IPS DF 4.7 (cell line): ENCODE data around the gene PTGES2.
"Not testable (repeated sequence)": the region's sequence is repeated elsewhere in the genome, so short reads cannot be mapped to it uniquely, and the experiment has no call there.

ENCODE experiments used
- DNase-seq: peaks from one replicate; pipeline ENCODE4 v3.0.0-alpha.2; 2013; ENCODE audit warnings: low spot score; ENCODE audit errors: extremely low read depth

The PTGES2 gene

DNA sequence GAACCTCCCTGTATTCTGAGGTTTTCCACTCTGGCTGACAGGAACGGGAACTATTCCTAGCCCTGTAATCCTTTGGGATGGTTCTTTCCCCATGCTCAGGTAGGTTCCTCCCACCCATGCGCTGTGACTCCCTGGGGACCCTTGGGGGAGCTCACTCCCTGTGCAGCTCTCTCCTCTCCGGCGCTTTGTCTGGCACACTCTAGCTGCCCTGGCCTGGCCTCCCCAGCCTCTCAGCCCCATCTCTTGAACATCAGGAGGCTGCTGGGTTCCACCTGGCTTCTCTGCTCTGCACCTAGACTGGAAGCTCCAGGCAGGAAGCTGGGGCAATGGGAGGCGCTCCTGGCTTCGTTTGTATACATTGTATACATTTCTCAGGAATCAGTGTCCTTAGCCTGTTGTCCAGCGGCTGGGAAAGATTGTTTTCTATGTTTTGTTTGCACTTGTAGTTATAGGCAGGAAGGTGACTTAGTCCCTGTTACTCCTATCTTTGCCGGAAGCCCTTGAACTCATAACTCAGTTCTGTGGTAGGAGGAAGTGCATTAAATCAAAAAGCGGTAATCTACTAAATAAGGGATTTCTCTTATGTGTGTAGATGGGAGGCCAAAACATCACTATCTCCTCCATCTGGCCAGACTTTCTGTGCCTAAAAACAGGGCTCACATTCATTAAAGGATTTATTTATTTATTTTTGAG, 39.1 kb downstream of the PTGES2 start:
- DNase-seq = no peak

DNA sequence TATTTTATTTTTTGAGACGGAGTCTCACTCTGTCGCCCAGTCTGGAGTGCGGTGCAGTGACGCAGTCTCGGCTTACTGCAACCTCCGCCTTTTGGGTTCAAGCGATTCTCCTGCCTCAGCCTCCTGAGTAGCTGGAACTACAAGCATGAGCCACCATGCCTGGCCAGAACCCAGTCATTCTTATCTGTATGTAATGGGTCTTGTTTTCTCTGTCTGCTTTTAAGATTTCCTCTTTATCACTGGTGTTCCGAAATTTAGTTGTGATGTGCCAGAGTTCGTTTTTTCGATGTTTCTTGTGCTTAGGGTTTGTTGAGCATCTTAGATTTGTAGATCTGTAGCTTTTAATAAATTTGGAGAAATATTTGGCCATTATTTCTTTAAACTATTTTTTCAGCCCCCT, 40.3 kb downstream of the PTGES2 start:
- no peak for DNase-seq

DNA sequence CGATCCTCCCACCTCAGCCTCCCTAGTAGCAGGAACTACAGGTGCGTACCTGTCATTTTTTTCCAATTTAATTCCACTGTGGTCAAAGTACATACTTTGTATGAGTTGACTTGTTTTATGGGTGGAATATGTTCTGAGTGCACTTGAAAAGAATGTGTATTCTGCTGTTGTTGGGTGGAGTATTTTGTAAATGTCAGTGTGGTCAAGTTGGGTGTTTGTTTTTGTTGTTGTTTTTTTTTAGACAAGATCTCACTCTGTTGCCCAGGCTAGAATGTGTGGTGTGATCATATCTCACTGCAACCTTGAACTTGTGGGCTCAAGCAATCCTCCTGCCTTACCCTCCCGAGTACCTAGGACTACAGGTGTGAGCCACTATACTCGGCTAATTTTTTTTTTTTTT, 41.6 kb downstream of the PTGES2 start:
- DNase-seq = no peak

DNA sequence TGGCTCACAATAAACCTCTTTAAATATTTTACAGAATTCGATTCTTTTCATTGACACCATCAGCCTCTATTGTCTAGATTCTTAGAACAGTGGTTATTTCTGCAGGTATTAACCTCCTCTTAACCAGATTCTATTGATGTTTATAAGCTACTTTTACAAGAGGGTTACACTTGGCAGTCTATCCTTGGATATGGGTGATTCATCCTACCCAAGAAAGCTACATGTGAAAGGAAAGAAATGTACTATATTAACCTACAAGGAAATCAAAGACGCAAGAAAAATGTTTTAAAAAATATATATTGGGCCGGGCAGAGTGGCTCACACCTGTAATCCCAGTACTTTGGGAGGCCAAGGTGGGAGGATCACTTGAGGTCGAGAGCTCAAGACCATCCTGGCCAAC, 42.8 kb downstream of the PTGES2 start:
- DNase-seq = no peak

DNA sequence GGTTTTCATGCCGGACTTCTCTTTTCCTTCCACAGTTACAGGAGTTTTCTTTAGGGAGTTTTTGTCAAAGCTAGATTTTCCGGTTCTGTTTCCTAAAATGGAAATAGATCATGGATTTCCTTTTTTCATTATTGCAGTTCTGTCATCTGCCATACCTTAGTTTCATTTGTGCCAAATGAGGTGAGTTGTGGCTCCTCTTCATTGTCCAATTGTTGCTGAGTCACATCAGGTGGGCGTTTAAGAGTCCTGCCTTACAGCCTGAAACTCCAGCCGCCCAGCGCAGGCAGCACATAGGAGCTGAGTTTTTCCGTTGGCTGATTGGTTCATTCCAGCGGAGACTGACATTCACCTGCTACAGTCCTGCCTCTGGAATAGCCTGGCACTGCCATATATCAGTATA, 45.4 kb downstream of the PTGES2 start:
- no peak for DNase-seq

DNA sequence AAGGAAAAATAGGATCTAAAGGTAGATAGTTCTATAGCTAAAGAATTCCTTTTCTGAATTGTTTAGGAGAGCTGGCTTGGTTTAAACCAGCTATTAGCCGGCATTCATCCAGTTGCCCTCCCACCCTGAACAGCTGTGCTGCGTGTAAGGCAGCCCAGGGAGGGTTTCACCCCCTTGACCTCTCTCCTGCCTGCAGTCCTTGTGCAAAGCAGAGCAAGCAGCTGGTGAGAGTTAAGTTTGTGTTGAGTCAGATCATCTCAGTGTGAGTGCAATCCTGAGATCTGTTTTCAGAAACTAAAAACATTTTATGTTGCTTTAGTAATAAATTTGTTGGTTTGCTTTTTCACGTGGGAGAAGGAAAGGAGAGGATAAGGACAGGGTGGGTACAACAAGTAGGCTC, 46.5 kb downstream of the PTGES2 start:
- DNase-seq = no peak

DNA sequence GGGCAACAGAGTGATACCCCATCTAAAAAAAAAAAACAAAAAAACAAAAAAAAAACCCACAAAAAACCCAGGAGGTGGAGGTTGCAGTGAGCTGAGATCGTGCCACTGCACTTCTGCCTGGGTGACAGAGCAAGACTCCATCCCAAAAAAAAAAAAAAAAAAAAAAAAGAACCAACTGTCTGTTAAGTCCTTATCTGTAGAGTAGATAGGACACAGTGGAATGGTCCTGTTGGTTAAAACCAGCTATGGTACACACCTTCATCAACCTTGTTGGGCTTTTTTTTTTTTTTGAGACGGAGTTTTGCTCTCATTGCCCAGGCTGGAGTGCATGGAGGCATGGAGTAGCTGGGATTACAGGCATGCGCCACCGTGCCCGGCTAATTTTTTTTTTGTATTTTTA, 47.3 kb downstream of the PTGES2 start:
- no peak for DNase-seq

DNA sequence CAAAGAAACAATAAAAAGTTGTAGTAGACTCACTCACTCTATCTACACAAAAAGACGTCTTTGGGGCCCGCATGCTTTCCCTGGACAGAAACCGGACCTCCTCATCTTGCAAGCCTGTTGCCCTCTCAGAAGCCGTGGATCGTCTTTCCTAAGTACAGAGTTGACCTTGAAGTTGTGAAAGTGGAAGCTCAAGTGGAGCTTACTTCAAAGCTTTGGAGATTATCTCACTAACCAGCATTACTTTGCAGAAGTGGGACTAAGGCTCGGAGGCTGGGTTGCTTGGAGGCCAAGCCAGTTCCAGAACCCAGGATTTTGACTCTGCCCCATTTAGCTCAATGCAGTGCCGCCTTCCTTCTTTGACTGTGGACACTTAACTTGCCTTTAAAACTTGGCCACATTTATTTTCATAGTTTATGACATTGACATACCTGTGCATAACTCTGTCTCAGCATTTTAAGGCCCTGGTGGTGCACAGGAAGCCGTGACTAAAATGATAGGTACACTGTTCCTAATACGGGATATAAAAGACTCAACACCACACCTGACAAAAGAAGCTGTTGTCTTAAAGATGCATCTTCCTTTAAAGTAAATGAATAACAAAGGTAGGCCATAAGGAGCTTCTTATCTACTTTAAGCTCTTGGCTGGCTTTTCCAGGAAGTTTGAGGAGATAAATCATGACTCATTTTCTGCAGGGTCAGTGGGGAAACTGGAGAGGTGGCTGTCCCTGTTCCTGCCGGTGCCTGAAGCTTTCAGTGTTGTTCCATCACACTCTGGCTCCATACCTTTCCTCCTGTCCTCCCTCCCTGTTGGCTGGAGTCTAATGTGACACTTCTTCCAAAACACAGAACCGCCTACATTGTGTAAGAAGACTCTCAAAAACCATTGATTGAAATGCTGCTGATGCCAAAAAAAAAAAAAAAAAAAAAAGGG, 48.8 kb downstream of the PTGES2 start:
- DNase-seq = no peak

DNA sequence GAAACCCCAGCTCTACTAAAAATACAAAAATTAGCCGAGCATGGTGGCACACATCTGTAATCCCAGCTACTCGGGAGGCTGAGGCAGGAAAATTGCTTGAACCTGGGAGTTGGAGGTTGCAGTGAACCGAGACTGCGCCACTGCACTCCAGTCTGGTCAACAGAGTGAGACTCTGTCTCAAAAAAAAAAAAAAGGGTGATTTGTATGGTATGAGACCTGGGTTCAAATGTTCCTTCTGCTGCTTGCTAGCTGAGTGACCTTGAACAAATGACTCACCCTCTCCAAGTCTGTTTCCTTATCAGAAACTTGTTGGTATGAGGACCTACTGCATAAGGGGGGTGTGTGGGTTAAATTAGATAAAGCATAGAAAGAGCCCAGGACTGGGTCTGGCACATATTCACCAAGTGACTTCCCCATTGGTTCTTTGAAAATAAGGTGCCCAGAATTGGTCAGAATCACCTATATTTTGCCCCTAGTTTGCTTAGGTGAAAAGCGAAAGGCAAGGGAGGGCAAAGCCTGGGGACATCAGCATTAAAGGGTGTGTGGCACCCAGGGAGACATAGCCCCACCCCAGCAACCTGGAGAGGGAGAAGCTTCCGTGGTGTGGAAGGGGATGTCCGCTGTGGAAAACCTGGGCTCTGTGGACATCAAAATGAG, 49.6 kb downstream of the PTGES2 start:
- DNase-seq = no peak

DNA sequence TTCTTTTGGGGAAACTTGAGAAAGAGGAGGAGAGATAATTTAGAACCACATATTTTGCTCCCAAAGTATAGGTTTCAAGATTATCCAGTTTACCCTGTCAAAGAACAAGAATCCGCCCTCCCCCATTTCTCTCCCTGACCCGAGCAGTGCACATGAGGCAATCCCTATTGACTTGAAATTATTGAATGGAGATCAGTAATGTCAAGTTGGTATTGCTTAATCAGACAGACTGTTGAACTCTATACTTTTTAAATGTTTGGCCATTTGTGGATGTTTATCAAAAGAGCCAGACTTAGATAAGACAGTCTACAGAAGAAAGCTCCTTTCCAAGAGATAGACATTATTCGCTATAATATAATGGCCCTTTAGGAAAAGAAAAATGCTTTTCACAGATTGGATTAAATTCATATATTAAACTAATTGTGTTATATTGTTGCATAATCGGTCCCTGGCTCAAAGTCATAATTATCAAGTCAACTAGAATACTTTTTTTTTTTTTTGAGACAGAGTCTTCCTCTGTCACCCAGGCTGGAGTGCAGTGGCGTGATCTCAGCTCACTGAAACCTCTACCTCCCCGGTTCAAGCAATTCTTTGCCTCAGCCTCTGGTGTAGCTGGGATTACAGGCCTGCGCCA, 54.2 kb downstream of the PTGES2 start:
- DNase-seq = no peak

DNA sequence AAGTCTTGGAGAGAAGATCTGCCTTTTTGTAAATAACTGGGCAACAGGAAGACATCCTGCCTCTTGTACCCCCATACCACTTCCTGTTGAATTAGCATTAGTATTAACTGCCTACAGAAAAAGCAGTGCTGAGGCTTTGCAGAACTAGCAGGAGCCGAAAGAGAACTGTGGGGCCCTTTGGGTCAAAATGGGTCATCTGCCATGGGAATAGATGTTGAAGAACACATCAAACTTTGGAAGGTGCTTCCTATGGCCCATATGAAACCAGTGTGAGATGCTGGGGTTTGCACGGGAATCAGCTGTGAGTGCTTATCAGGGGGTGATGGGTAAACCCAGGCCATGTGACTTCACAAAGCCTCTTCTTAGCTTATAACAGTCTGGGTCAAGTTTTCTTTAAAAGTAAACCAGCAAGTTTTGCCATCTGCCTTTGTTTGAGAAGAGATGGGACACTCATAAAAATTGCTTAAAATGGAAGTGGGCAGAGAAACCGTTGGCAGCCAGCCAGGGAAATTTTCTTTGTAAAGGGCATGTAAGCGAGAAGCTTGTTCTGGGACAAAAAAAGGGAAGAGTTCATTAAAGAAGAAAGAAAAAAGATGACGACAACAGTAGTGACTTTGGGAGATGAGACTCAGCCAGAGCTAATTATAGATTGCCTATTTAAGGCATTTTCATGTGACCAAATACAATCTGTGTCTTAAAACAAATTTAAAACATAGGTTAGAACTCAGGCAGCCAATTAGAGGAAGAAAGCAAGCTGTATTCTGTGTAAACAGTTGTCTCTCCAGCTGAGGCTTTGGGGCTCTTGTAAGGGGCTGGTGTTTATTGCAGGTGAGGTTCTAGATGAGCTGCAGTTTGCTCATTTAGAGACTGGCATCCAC, 55.1 kb downstream of the PTGES2 start:
- no peak for DNase-seq

DNA sequence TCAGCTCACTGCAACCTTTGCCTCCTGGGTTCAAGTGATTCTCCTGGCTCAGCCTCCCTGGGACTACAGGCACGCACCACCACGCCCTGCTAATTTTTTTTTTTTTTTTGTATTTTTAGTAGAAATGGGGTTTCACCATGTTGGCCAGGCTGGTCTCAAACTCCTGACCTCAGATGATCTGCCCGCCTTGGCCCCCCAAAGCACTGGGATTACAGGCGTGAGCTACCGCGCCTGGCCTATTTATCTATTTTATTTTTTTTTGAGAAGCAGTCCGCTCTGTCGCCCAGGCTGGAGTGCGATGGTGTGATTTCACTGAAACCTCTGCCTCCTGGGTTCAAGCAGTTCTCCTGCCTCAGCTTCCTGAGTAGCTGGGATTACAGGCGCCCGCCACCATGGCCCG, 56.1 kb downstream of the PTGES2 start:
- DNase-seq = not testable (repeated sequence)

DNA sequence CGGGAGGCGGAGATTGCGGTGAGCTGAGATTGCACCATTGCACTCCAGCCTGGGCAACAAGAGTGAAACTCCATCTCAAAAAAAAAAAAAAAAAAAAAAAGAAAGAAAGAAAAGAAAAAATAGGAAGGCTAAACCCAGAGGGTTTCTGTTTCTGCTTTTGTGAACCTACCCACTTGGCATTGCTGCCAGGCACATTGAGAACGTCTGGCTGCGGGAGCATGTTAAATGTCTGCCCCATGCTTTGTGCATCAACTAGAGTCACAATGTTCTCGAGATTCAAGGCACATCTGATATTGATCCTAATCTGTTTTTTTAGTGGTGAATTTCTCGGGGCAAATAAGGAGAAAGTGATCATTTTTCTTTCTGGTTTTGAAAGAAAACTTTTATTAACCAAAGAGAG, 56.7 kb downstream of the PTGES2 start:
- no peak for DNase-seq
